ENCODE results near the gene DSCAML1.

The DSCAML1 gene

DNA sequence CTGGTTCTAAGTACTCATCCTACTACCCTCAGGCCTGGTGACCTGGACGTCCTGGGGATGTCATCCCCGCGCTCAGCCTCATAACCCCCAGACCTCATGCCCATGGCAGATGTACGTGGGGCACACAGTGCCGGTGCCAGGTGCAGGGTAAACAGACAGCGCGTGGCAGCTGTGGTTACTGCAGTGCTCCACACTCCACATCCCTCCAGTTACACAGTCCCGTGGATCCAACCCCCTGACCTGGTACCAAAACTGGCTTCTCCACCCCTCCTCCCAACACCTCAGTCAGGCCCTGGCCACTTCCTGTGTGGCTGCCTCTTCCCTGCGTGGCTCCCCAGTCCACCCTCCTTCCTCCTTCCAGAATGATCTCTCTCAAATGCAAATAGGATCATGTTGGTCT lies 95.2 kb downstream of the DSCAML1 start:
- no peak for TF ChIP-seq ZNF565 (CRISPR knock-in tag; conservative IDR thresholded peaks at IDR 0.05; ENCODE audit: low read depth)
- TF ChIP-seq, protein P1, sequence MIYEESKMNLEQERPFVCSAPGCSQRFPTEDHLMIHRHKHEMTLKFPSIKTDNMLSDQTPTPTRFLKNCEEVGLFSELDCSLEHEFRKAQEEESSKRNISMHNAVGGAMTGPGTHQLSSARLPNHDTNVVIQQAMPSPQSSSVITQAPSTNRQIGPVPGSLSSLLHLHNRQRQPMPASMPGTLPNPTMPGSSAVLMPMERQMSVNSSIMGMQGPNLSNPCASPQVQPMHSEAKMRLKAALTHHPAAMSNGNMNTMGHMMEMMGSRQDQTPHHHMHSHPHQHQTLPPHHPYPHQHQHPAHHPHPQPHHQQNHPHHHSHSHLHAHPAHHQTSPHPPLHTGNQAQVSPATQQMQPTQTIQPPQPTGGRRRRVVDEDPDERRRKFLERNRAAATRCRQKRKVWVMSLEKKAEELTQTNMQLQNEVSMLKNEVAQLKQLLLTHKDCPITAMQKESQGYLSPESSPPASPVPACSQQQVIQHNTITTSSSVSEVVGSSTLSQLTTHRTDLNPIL (CRISPR knock-in tag; IDR thresholded peaks at IDR 0.05; ENCODE audit: low read depth) = no peak

DNA sequence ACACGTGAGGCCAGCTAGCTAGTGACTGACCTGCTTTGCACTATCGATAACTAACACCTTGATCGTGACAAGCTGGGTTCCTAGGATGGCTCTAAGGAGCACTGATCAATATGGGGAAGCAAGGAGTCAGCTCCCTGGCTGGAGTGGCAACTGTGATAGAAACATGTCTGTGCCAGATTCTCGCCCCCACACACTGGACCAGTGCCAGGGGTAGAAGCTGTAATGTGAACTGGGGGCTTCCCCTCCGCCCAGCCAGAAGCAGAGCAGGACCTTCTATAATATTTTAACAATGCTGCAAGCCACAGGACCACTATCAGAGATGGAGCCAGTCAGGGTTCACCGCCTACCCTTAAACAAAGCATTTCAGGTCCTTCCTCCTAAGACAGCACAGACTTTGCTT lies 96.5 kb downstream of the DSCAML1 start:
- TF ChIP-seq, protein P2, sequence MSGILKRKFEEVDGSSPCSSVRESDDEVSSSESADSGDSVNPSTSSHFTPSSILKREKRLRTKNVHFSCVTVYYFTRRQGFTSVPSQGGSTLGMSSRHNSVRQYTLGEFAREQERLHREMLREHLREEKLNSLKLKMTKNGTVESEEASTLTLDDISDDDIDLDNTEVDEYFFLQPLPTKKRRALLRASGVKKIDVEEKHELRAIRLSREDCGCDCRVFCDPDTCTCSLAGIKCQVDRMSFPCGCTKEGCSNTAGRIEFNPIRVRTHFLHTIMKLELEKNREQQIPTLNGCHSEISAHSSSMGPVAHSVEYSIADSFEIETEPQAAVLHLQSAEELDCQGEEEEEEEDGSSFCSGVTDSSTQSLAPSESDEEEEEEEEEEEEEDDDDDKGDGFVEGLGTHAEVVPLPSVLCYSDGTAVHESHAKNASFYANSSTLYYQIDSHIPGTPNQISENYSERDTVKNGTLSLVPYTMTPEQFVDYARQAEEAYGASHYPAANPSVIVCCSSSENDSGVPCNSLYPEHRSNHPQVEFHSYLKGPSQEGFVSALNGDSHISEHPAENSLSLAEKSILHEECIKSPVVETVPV (CRISPR knock-in tag; IDR thresholded peaks at IDR 0.05) = no peak
- TF ChIP-seq ZC3H10 (CRISPR knock-in tag; IDR thresholded peaks at IDR 0.05) (no peak), PPARA (CRISPR knock-in tag; IDR thresholded peaks at IDR 0.05; ENCODE audit: borderline replicate concordance) (no peak), ZFP3 (CRISPR knock-in tag; IDR thresholded peaks at IDR 0.05) (no peak)
- no peak for ATAC-seq

More for the DNA sequence above, 95.2 kb downstream of the DSCAML1 start:
- no peak for ATAC-seq

DNA sequence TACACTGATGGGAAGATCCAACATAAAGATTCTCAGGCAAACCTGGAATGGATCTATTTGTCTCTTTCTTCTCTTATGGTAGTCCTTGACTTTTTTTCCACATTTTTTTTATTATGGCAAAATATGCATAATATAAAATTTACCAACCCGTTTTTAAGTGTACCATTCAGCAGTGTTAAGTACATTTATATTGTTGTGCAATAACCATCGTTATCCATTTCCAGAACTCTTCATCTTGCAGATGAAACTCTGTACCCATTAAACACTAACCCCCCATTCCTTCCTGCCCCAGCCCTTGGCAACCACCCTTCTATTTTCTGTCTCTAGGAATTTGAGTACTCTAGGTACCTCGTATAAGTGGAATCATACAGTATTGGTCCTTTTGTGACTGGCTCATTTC lies 99.7 kb downstream of the DSCAML1 start:
- no peak for ATAC-seq
- no peak for TF ChIP-seq ZC3H10 (CRISPR knock-in tag; IDR thresholded peaks at IDR 0.05)
- TF ChIP-seq, protein P1 (CRISPR knock-in tag; IDR thresholded peaks at IDR 0.05; ENCODE audit: low read depth) = no peak
- TF ChIP-seq, protein P3, sequence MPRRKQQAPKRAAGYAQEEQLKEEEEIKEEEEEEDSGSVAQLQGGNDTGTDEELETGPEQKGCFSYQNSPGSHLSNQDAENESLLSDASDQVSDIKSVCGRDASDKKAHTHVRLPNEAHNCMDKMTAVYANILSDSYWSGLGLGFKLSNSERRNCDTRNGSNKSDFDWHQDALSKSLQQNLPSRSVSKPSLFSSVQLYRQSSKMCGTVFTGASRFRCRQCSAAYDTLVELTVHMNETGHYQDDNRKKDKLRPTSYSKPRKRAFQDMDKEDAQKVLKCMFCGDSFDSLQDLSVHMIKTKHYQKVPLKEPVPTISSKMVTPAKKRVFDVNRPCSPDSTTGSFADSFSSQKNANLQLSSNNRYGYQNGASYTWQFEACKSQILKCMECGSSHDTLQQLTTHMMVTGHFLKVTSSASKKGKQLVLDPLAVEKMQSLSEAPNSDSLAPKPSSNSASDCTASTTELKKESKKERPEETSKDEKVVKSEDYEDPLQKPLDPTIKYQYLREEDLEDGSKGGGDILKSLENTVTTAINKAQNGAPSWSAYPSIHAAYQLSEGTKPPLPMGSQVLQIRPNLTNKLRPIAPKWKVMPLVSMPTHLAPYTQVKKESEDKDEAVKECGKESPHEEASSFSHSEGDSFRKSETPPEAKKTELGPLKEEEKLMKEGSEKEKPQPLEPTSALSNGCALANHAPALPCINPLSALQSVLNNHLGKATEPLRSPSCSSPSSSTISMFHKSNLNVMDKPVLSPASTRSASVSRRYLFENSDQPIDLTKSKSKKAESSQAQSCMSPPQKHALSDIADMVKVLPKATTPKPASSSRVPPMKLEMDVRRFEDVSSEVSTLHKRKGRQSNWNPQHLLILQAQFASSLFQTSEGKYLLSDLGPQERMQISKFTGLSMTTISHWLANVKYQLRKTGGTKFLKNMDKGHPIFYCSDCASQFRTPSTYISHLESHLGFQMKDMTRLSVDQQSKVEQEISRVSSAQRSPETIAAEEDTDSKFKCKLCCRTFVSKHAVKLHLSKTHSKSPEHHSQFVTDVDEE (CRISPR knock-in tag; IDR thresholded peaks at IDR 0.05) = no peak
- TF ChIP-seq ISL1 (CRISPR knock-in tag; IDR thresholded peaks at IDR 0.05) = no peak
- no peak for TF ChIP-seq OSR1 (CRISPR knock-in tag; IDR thresholded peaks at IDR 0.05)
- TF ChIP-seq SNAI2 (CRISPR knock-in tag; IDR thresholded peaks at IDR 0.05) = no peak

DNA sequence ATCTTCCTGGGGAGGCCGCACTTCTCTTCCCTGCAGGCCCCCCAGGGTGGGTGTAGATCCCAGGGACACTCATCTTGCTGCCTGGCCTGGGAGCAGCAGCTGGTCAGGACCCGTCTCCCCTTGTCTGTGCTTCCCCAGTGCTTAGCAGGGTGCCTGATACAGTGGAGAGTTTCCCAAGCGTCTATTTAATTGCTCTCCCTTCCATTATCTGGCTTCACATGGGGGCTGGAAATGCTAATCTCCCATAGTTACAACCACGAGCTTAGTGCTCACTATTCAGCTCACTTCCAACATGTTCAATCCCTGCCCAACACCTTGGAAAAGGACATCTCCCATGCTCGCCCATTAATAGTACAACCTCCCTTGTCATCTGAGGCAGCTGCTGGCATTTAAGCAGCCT lies 100.5 kb downstream of the DSCAML1 start:
- TF ChIP-seq PPARA (CRISPR knock-in tag; IDR thresholded peaks at IDR 0.05; ENCODE audit: borderline replicate concordance) (no peak), ZNF565 (CRISPR knock-in tag; conservative IDR thresholded peaks at IDR 0.05; ENCODE audit: low read depth) (no peak), TOX (CRISPR knock-in tag; IDR thresholded peaks at IDR 0.05; ENCODE audit: borderline replicate concordance) (no peak), RARB (CRISPR knock-in tag; IDR thresholded peaks at IDR 0.05) (no peak), BACH2 (CRISPR knock-in tag; IDR thresholded peaks at IDR 0.05; ENCODE audit: borderline replicate concordance) (no peak), ARNTL (CRISPR knock-in tag; IDR thresholded peaks at IDR 0.05; ENCODE audit: borderline replicate concordance, low read depth) (no peak), ZFP3 (CRISPR knock-in tag; IDR thresholded peaks at IDR 0.05) (no peak), TCF4 (CRISPR knock-in tag; IDR thresholded peaks at IDR 0.05; ENCODE audit: borderline replicate concordance) (no peak), GLIS3 (CRISPR knock-in tag; IDR thresholded peaks at IDR 0.05) (no peak), OSR1 (CRISPR knock-in tag; IDR thresholded peaks at IDR 0.05) (no peak), SNAI2 (CRISPR knock-in tag; IDR thresholded peaks at IDR 0.05) (no peak), ESRRG (CRISPR knock-in tag; IDR thresholded peaks at IDR 0.05) (no peak)
- TF ChIP-seq, protein P1 (CRISPR knock-in tag; IDR thresholded peaks at IDR 0.05; ENCODE audit: low read depth) = no peak
- TF ChIP-seq, protein P2 (CRISPR knock-in tag; IDR thresholded peaks at IDR 0.05) = no peak
- TF ChIP-seq, protein P3 (CRISPR knock-in tag; IDR thresholded peaks at IDR 0.05) = no peak
- no peak for ATAC-seq

Measured in SK-N-SH treated with all-trans-retinoic acid at 6 μM for 48 hours (cell line).